GM11168 (cell line): ENCODE data around the gene TNK2.
"Not testable (repeated sequence)": the region's sequence is repeated elsewhere in the genome, so short reads cannot be mapped to it uniquely, and the experiment has no call there.

ENCODE experiments used
- in situ Hi-C: fragments of 300-500 bp; cut with MboI; formaldehyde crosslinking; loops from one replicate; pipeline ENCODE4 v1.12.0; 2022; ENCODE audit warnings: low sequenced_read_pairs; ENCODE audit not compliant: unreplicated experiment

Gene TNK2

DNA sequence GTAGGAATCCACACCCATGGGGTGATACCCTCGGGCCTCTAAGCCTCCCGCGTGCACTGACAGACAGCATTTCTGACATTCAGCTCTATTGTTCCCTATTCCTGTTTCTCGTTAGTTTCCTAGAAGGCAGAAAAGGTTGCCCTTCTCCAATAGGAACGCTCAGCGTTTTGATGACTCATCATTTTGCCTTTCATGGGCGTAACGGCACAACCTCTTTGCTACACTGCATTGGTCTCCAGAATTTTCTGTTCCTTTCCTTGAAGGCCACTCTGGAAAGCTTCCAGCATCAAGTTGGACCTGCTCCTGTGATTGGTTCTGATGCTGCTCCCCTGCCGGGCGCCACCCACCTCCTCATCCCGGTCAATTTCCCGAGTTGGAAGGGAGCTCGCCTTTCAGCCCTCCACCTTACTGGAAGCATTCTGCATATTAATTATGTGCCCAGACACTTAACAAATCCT, 13.0 kb upstream of the TNK2 start:
- in situ Hi-C loops, result no loop called here

- in situ Hi-C loops, result no loop called here
Observed at GRCh38 chr3:195918176-195918575, 9.8 kb upstream of the TNK2 start.

GRCh38 chr3:195916991-195917390, 8.6 kb upstream of the TNK2 start:
- in situ Hi-C loops, result no loop called here

- in situ Hi-C loops, result no loop called here
Observed at GRCh38 chr3:195916291-195916690, 7.9 kb upstream of the TNK2 start.

DNA sequence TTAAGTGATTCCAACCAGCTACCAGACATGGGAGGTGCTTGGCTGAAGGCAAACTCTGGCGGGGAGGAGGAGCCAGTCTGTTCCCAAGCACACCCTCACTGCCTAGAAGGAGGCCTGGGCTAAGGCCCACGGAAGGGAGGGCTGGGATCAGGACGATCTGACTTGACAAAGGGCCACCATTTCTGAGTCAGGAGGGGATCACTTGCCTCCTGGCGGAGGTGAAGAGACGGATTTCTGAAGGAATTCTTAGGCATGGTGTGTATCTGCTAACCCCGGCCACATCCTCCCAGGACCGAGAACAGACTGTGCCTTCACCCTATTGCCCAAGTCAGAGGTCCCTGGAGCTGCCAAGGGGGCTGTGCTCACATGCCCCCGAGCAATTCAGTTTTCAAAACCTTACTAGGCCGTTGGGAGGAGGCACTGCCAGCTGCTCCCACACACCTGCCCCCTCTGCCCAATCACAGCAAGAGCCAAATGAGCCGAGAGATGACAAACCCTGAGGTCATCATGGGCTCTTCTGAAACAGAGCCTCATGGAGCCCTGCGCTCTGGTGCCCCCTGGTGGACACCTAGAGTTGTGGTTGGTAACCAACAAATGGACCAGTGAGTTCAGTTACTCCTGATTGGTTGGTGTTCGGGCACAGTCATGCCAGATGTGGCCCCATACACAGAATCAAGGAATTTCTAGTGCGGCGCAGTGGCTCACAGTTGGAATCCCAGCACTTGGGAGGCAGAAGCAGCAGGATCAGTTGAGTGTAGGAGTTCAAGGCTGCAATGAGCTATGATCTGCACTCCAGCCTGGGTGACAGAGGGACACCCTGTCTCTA, 6.5 kb upstream of the TNK2 start:
- in situ Hi-C loops, result no loop called here

DNA sequence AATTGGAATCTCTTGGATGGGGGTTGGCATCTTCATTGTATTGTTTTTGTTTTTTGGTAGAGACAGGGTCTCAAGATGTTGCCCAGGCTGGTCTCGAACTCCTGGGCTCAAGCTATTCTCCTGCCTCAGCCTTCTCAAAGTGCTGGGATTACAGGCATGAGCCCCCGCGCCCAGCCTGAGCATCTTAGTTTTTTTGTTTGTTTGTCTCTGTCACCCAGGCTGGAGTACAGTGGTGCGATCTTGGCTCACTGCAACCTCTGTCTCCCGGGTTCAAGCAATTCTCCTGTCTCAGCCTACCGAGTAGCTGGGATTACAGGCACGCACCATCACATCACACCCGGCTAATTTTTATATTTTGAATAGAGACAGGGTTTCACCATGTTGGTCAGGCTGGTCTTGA, 5.8 kb upstream of the TNK2 start:
- in situ Hi-C loops, result not testable (repeated sequence)

DNA sequence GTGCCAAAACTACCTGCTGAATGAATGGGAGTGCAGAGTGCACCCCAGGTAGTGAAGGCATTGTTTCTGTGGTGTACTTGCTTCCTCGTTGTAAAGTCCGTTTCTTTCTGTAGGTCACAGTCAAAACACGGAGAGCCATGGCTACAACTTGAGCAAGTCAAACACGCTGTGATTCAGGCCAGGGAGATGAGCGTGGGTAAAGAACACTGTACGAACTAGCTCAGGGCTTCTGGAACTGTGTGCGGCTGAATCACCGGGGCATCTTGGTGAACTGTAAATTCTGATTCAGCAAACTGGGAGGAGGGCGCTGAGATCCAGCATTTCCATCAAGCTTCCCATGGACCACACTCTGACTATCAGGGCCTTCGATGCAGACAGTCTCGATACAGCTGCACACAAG, 5.0 kb upstream of the TNK2 start:
- in situ Hi-C loops, result no loop called here

DNA sequence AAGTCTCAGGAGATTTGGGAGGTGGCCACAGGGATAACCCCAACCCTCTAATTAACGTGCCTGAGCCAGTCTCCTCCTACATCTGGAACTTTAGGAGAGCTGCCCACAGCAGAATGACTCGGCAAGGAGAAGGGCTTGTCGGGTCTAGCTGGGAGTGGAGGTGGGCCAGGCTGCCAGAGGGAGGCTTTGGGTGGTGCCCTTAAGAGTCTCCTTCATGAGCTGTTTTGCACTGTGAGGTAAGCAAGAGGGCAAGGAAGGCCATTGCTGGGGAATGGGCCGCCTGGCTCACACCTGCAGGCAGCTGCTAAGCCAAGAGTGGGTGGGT, 3.6 kb upstream of the TNK2 start:
- in situ Hi-C loops, result no loop called here

DNA sequence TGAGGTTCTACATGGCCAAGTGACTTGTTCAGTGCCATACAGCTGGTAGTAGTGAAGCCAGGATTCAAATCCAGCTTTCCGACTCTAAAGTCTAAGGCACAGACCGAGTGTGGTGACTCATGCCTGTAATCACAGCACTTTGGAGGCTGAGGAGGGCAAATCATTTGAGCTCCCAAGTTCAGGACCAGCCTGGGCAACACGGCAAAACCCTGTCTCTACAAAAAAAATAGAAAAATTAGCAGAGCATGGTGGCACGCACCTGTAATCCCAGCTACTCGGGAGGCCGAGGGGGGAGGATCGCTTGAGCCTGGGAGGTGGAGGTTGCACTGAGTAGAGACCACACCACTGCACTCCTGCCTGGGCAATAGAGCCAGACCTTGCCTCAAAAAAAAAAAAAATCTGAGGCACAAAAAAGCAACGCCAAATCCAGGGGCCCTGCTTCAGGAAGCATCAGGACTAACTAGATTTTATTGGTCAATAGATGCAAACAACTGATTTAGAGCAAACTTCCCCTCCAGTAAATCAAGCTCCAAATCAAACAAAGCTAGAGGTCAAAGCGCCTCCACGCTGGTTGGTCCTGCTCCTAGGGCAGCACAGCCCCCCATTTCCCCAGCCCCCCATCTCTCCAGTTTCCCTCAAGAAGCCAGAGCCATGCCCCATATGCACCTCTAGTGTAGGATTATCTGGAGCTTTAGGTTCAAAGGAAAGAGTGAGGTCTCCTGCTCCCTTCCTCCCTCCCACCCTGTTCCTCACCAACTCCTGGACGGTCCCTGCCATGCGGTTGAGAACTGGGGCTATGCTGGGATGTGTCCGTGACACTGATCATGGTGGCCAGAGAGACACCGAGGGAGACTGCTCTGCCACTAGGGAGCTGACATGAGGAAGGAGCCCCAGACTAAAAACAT, 2.9 kb upstream of the TNK2 start:
- in situ Hi-C loops, result no loop called here

GRCh38 chr3:195910499-195910845, 2.1 kb upstream of the TNK2 start:
- in situ Hi-C loops, result no loop called here

- in situ Hi-C loops, result no loop called here
Observed at GRCh38 chr3:195909644-195910498, 1.5 kb upstream of the TNK2 start.

DNA sequence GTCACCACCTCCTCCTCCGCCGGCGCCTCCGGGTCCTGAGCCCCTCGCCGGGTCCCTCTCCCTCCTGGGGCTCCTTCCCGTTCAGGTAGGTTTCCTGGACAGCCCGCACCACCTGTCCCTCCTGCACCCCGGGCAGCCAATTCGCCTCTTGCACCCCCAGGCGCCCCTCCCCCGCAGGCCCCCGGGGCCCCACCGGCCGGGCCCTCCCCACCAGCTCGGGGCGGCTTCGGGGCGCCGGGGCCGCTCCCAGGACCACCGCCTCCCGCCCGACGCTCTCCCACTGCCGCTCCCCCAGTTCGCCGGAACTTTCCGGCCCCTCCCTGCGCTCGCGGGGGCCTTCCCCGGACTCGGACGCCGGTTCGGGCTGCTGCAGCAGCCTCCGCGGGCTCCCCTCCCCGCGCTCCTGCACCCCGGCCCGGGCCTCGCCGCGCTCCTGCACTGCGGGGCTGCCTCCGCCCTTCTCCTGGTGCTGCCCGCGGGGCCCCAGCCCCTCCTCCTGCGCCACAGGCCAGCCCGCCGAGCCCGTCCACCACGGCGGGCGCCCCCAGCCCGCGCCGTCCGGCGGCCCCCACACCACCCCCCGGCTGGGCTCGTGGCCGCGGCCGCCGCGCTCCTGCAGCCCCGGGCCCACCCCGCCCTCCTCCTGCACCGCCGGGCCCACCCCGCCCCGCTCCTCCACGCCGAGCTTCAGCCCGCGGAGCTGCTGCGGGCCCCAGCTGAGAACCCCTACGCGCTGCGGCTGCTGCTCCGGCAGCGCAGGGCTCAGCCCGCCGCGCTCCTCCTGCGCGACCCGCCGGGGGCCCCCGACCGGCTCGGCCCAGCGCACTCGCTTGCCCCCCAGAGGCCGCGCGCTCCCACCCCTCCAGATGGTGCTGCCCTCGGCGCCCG, 587 bp upstream of the TNK2 start:
- in situ Hi-C loops, result no loop called here

DNA sequence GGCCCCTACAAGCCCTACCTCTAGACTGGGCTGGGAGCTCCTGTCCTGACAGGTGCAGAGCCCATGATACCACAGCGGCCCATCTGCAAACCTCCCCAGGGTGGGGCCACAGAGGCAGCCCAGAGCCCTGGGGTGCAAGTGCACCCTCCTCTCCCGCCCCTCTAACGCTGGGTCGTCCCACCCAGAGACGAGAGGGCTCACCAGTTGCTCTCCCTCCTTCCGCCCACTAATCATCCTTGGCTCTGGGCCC, 742 bp downstream of the TNK2 start:
- in situ Hi-C loops, result no loop called here

DNA sequence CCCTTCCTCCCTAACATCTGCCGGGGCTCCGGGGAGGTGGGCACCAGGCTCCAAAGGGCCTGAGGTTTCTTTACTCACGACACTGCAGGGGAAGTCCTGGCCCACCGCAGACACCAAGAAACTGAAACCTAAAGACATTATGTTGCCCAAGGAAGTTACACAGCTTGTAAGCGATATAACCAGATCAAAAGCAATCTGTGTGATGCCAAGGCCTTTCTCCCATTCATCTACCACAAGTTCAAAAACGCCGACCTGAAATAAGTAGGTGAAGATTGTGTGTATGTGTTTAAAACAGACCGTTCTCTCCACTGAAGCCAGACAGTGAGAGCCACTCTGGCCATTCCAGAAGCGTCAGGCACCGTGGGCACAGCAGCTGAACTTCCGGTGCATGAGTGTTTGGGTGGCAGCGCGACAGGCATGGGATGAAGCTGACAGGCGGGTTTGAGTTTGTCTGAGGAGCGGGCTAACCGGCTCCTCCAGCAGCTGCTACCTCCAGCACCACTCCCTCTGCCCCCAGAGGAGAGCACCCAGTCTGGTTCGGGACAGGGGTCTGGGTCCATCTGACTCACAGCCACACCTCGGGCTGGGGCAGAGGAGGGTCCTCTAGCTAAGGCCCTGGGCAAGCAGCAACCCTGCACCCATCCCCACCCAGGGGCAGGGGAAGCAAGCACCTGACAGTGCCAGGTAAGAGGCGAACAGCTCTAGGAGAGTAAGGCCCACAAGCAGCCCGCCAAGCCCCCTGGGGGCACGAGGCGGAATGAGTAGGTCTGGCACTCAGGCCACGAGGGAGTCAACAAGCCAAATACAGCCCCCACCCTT, 1.3 kb downstream of the TNK2 start:
- in situ Hi-C loops, result no loop called here

GRCh38 chr3:195905970-195906864, 2.1 kb downstream of the TNK2 start:
- in situ Hi-C loops, result no loop called here

DNA sequence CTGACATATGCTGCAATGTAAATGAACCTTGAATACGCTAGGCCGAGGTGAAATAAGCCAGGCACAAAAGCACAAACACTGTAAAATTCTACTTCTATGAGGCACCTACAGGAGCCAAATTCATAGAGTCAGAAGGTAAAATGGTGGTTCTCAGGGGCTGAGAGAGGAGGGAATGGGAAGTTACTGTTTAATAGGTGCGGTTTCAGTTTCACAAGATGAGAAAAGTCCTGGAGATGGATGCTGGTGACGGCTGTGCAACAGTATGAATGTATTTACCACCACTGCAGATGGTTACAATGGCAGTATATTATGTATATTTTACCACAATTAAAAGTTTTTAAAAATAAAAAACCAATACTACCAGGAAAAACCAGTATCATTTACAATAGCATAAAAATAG, 4.0 kb downstream of the TNK2 start:
- in situ Hi-C loops, result no loop called here

GRCh38 chr3:195903950-195904290, 4.4 kb downstream of the TNK2 start:
- in situ Hi-C loops, result no loop called here

- in situ Hi-C loops, result not testable (repeated sequence)
Observed at GRCh38 chr3:195902634-195903033, 5.7 kb downstream of the TNK2 start.
